ENCODE measurements around the gene GMPS.
"Not testable (repeated sequence)": the region's sequence is repeated elsewhere in the genome, so short reads cannot be mapped to it uniquely, and the experiment has no call there.

- not testable (repeated sequence) for TF ChIP-seq CTCF (IDR thresholded peaks at IDR 0.05); POLR2AphosphoS5 (IDR thresholded peaks at IDR 0.05); EP300 (IDR thresholded peaks at IDR 0.05; ENCODE audit: low read depth)
Measured at GRCh38 chr3:155860424-155860823, 10.0 kb upstream of the GMPS start.
